Spleen (tissue), 11 donors: ENCODE results near the gene MXD4. TPM values are rescaled to one million over a fixed set of nuclear protein-coding genes. Genes with fewer than 3 reads are reported as not detected.

Source experiments
- DNase-seq: peaks from one replicate; pipeline ENCODE4 v3.0.0-alpha.2; 2020
- H3K27ac ChIP-seq, 8 donors: fragments of 200-600 bp; sonication (generic) in 7 of 8; 1 replicate in 4 of 8; 2 replicates in 4 of 8; pipeline versions ENCODE4 v1.5.0 to v1.8.0; 2016 to 2021; ENCODE audit warnings: inconsistent platforms in 4 of 8, mild to moderate bottlenecking in 4 of 8, moderate library complexity in 1 of 8
- H3K27me3 ChIP-seq, 7 donors: fragments of 200-600 bp; sonication (generic) in 6 of 7; replicated peaks in 1 of 7; 1 replicate in 4 of 7; 2 replicates in 3 of 7; pipeline versions ENCODE4 v1.5.0 to v1.8.0; 2016 to 2021; ENCODE audit warnings: inconsistent platforms in 3 of 7, mild to moderate bottlenecking in 1 of 7
- H3K36me3 ChIP-seq, 6 donors: fragments of 200-600 bp; sonication (generic) in 5 of 6; 1 replicate in 4 of 6; 2 replicates in 2 of 6; pipeline versions ENCODE4 v1.5.0 to v1.8.0; 2016 to 2021; ENCODE audit warnings: inconsistent platforms in 2 of 6
- H3K4me1 ChIP-seq, 6 donors: fragments of 200-600 bp; sonication (generic) in 5 of 6; 1 replicate in 3 of 6; 2 replicates in 3 of 6; pipeline versions ENCODE4 v1.5.0 to v1.8.0; 2016 to 2021; ENCODE audit warnings: inconsistent platforms in 3 of 6
- H3K4me3 ChIP-seq, 8 donors: fragments of 200-600 bp; sonication (generic) in 7 of 8; 1 replicate in 4 of 8; 2 replicates in 4 of 8; pipeline versions ENCODE4 v1.5.0 to v1.8.0; 2016 to 2021; ENCODE audit warnings: inconsistent platforms in 4 of 8, mild to moderate bottlenecking in 4 of 8, moderate library complexity in 2 of 8
- H3K9me3 ChIP-seq, 8 donors: fragments of 200-600 bp; sonication (generic) in 7 of 8; 1 replicate in 4 of 8; 2 replicates in 4 of 8; pipeline versions ENCODE4 v1.5.0 to v1.8.0; 2016 to 2021; ENCODE audit warnings: inconsistent platforms in 4 of 8
- CTCF ChIP-seq, 11 experiments: fragments of 200-600 bp in 7 of 11; fragments of 450-650 bp in 4 of 11; sonication (generic) in 4 of 11; IDR thresholded peaks in 8 of 11; conservative IDR thresholded peaks in 3 of 11; 1 replicate in 7 of 11; 2 replicates in 4 of 11; pipeline versions ENCODE4 v1.4.0 to v1.8.0; 2016 to 2021; ENCODE audit warnings: antibody characterized with exemption in 11 of 11, inconsistent platforms in 4 of 11, mild to moderate bottlenecking in 1 of 11
- POLR2A ChIP-seq, 3 donors: fragments of 450-650 bp; IDR thresholded peaks; one replicate each; pipeline ENCODE4 v1.5.1; 2017; ENCODE audit warnings: antibody characterized with exemption in 3 of 3, mild to moderate bottlenecking in 1 of 3
- POLR2AphosphoS5 ChIP-seq, 3 donors: sonication (generic); formaldehyde crosslinking; IDR thresholded peaks; one replicate each; pipeline ENCODE4 v1.5.1; 2017; ENCODE audit warnings: antibody characterized with exemption in 3 of 3
- WGBS, 5 donors: extraction: QIAGEN DNeasy Blood & Tissue Kit in 3 of 5; methylation state at CpG; one replicate each; pipeline versions ENCODE4 v1.1.5 to v1.1.7; 2013 to 2018; 5-methylcytosine and 5-hydroxymethylcytosine counted together
- intact Hi-C: fragments of 100-400 bp; cut with DNase I; formaldehyde crosslinking; loops from one replicate; pipeline ENCODE4 v1.15.0; 2023; ENCODE audit warnings: low total_unique reads
- polyA plus RNA-seq, 3 donors: library from polyadenylated mRNA; stranded (reverse); fragments of 200-250 nt; gene quantifications; one replicate each; pipeline ENCODE4 v1.2.1, GENCODE V29; 2013
- total RNA-seq, 7 donors: library from RNA; depleted of rRNA in 3 of 7; stranded (reverse); fragments of >200 nt in 3 of 7; fragmentation: NEBNext Ultra II Directional in 4 of 7; extraction: Animal tissue kit (Norgen Biotek cat#: 25700) in 4 of 7; gene quantifications; one replicate each; pipeline versions ENCODE4 v1.1.0 to v1.2.1, GENCODE V29; 2016 to 2021
- donor health status: healthy with polysubstance abuse.
- donor health status: DM: no; HTN: no; CAD: no; lungs with moderate emphysema.
- donor health status: DM: no; HTN: no; CAD: no.
- donor health status: Bipolar disorder and iron deficiency.
- donor health status: healthy.
- donor health status: DM: no; HTN: no; CAD: no.
- donor health status: DM: yes; HTN: yes; CAD: no.

MXD4 gene
- total and polyA plus RNA-seq, 10 donors: 36.0 to 128 (median 106) TPM

GRCh38 chr4:2268357-2269205, 6.7 kb upstream of the MXD4 start:
- 79 to 89% (median 85%) methylated on average over 20 to 22 of the region's 22 CpGs for WGBS, 5 donors

GRCh38 chr4:2267841-2268240, 5.9 kb upstream of the MXD4 start:
- no peak overlapping the region for H3K4me3 ChIP-seq
- H3K4me1 ChIP-seq: peaks cover 5 to 38% (median 22%) of the 10 kb centered on the region in 6 donors
- no peak overlapping the region for H3K27ac ChIP-seq
- intact Hi-C loops: loop anchor here (10.0 kb wide), 1 partner anchor 147 kb away; the partner anchor contains the start of genes CFAP99 and ZFYVE28
- no peaks in the 10 kb centered on the region for H3K9me3 ChIP-seq
- no peak for DNase-seq
- WGBS, 5 donors: 80 to 90% (median 87%) methylated on average over 8 to 12 of the region's 12 CpGs
- H3K27me3 ChIP-seq: no peaks in the 10 kb centered on the region
- H3K36me3 ChIP-seq: peaks cover 0 to 25% (median 0%) of the 10 kb centered on the region in 6 donors
- TF ChIP-seq CTCF (IDR thresholded peaks at IDR 0.05 in 8 of 11, conservative IDR thresholded peaks at IDR 0.05 in 3 of 11) (no peak), POLR2AphosphoS5 (IDR thresholded peaks at IDR 0.05) (no peak), POLR2A (IDR thresholded peaks at IDR 0.05) (no peak)

More at GRCh38 chr4:2268357-2269205, 6.7 kb upstream of the MXD4 start:
- Histone ChIP-seq H3K9me3 (no peaks in the 10 kb centered on the region), H3K4me1 (peaks cover 0 to 30% (median 14%) of the 10 kb centered on the region in 6 donors), H3K36me3 (peaks cover 0 to 27% (median 0%) of the 10 kb centered on the region in 6 donors), H3K4me3 (no peak overlapping the region), H3K27me3 (no peaks in the 10 kb centered on the region), H3K27ac (no peak overlapping the region)
- DNase-seq: no peak
- intact Hi-C loops: loop anchor here (10.0 kb wide), 1 partner anchor 146 kb away; the partner anchor contains the start of genes CFAP99 and ZFYVE28
- TF ChIP-seq POLR2A (IDR thresholded peaks at IDR 0.05): no peak
- TF ChIP-seq CTCF (IDR thresholded peaks at IDR 0.05 in 8 of 11, conservative IDR thresholded peaks at IDR 0.05 in 3 of 11): no peak
- TF ChIP-seq POLR2AphosphoS5 (IDR thresholded peaks at IDR 0.05): no peak

- no peak for TF ChIP-seq POLR2A (IDR thresholded peaks at IDR 0.05)
- no peak for TF ChIP-seq POLR2AphosphoS5 (IDR thresholded peaks at IDR 0.05)
- TF ChIP-seq CTCF (IDR thresholded peaks at IDR 0.05 in 8 of 11, conservative IDR thresholded peaks at IDR 0.05 in 3 of 11): no peak
- no peak for DNase-seq
- intact Hi-C loops: loop anchor here (10.0 kb wide), 1 partner anchor 147 kb away; the partner anchor contains the start of genes CFAP99 and ZFYVE28
- 82 to 93% (median 87%) methylated on average over 14 to 18 of the region's 18 CpGs for WGBS, 5 donors
- Histone ChIP-seq H3K27ac (no peak overlapping the region), H3K36me3 (peaks cover 0 to 21% (median 0%) of the 10 kb centered on the region in 6 donors), H3K9me3 (no peaks in the 10 kb centered on the region), H3K27me3 (no peaks in the 10 kb centered on the region), H3K4me3 (no peak overlapping the region), H3K4me1 (peaks cover 6 to 41% (median 24%) of the 10 kb centered on the region in 6 donors)
These were observed 5.5 kb upstream of the MXD4 start for GRCh38 chr4:2267320-2267811.

- H3K27me3 ChIP-seq: no peaks in the 10 kb centered on the region
- peaks cover 0 to 20% (median 0%) of the 10 kb centered on the region in 6 donors for H3K36me3 ChIP-seq
- DNase-seq: no peak
- TF ChIP-seq POLR2AphosphoS5 (IDR thresholded peaks at IDR 0.05) (no peak), CTCF (IDR thresholded peaks at IDR 0.05 in 8 of 11, conservative IDR thresholded peaks at IDR 0.05 in 3 of 11) (no peak), POLR2A (IDR thresholded peaks at IDR 0.05) (no peak)
- 77 to 90% (median 84%) methylated on average over 3 to 5 of the region's 5 CpGs for WGBS, 5 donors
- intact Hi-C loops: loop anchor here (10.0 kb wide), 1 partner anchor 148 kb away; the partner anchor contains the start of genes CFAP99 and ZFYVE28
- H3K9me3 ChIP-seq: no peaks in the 10 kb centered on the region
- H3K27ac ChIP-seq: no peak overlapping the region
- H3K4me3 ChIP-seq: no peak overlapping the region
- peaks cover 6 to 41% (median 24%) of the 10 kb centered on the region in 6 donors for H3K4me1 ChIP-seq
These were observed 4.9 kb upstream of the MXD4 start for GRCh38 chr4:2266821-2267220.
